HG02623 (cell line): ENCODE results near the gene MAU2.
"Not testable (repeated sequence)": the region's sequence is repeated elsewhere in the genome, so short reads cannot be mapped to it uniquely, and the experiment has no call there.

Experiments used
- ATAC-seq: cut with Tn5 transposase; IDR thresholded peaks from one replicate; pipeline ENCODE4 v1.9.1; 2021; ENCODE audit warnings: moderate library complexity; ENCODE audit not compliant: unreplicated experiment

MAU2 gene

DNA sequence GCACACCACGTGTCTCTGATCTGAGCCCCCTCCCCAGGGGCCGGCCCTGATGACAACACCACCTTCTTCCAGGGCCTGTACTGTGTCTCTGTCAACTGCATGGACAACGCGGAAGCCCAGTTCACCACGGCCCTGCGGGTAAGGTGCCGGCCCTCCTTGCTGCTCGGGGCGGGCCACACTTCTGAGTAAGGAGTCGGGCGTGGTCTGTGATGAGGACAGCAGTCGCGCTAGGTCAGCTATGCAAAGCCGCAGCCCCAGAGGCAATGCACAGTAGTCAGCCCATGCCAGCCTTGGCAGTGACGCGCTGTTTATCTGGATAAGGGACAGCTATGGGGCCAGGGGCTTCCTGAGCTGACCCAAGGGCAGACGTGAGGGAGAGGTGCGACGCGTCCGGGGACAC is 24.6 kb downstream of the MAU2 start:
- no peak for ATAC-seq

DNA sequence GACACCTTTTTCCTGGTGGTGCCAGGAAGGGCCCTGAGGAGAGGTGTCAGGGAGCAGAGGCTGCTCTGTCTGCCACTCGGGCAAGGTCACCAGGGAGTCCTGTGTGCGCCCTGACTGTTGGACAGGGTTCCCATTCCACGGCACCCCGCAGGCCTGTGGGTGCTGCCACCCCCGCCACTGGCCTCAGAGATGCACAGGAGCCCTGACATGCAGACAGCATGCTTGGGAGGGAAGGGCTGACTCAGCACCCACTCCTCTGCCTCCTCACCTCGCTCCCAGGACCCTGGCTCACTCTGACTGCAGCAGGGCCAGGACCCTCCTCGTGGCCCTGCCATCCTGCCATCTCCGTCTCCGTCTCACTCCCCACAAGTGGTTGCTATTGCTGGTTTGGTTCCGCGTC is 25.3 kb downstream of the MAU2 start:
- no peak for ATAC-seq

DNA sequence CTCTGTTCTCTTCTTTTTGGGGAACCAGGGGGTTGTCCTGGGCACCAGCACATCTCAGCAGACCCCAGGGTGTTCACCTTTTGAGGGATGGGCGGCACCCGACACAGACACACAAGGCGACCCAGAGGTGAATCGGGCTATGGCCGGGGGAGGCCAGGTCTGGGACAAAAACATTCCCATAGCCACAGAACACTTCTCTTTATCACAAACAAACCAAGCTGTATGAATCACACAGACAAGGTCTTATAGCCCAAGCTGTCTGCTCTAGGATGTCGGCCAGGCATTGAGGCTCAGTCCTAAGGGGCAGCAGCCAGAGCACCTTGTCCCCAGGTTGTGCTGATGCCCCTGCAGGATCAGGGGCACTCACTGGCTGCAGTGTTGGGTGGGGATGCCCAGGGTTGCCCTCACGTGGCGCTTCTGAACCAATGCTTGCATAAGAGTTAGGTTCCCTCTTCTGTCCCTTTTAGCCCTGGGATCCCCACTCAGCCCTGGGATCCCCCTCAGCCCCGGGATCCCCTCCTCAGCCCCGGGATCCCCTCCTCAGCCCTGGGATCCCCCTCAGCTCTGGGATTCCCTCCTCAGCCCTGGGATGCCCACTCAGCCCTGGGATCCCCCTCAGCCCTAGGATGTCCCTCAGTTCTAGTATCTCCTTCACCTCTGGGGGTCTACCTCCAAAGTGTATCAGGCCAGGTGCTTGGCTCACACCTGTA is 26.9 kb downstream of the MAU2 start:
- ATAC-seq = no peak

DNA sequence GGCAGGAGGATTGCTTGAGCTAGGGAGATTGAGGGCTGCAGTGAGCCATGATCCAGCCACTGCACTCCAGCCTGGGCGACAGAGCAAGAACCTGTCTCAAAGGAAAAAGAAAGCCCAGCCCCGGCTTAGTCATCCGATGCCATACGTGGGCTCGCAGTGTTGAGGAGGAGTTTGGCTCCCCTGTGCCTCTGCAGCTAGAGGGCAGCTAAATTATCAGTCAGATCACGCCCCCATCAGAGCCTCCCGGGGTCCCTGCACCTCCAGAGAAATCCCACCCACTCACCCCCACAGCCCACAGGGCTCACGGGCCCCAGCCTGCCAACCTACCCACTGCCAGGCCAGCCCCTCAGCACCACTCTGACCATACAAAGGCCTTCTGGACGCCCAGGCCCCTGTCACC is 27.6 kb downstream of the MAU2 start:
- no peak for ATAC-seq

DNA sequence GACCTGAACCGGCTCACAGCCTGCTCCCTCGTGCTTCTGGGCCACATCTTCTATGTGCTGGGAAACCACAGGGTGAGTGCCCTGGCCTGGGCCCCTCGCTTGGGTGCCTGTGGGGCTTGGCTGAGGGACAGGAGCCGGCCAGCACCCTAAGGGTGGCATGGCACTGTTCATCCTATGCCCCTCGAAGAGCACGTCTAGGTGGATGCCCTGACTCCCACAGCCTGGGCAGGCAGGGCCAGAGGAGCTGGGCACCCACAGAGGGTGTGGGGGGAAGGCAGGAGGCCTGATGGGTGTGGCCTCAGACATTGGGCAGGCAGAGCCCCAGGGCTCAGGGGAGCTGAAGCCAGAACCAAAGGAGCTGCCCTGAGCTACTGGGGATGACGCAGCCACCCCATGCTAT is 28.7 kb downstream of the MAU2 start:
- no peak for ATAC-seq

DNA sequence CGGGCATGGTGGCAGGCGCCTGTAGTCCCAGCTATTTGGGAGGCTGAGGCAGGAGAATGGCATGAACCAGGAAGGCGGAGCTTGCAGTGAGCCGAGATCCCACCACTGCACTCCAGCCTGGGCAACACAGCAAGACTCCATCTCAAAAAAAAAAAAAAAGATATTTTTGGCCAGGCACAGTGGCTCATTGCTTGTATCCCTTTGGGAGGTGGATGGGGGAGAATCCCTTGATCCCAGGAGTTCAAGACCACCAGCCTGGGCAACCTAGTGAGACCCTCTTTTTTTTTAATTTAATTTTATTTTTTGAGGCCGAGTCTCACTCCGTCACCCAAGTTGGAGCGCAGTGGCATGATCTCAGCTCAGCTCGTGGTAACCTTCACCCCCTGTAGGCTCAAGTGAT is 30.1 kb downstream of the MAU2 start:
- not testable (repeated sequence) for ATAC-seq

DNA sequence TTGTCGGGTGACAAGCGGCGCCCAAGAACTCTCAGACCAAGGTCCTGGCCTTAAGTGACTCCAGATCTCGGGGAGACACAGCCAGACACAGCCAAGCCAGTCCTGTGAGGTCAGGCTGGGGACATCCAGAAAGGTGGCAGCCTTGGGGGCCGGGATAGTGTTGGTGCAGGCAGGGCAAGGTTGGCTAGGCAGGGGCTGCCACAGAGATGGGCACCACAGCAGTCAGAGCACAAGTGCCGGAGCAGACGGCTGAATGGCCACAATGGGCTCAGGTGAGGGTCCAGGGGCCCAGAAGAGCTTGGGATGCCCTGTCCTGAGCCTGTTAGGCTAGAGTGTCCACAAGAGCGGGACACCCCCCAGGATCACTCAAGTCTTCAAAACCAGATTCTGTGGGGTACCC is 32.2 kb downstream of the MAU2 start:
- no peak for ATAC-seq

DNA sequence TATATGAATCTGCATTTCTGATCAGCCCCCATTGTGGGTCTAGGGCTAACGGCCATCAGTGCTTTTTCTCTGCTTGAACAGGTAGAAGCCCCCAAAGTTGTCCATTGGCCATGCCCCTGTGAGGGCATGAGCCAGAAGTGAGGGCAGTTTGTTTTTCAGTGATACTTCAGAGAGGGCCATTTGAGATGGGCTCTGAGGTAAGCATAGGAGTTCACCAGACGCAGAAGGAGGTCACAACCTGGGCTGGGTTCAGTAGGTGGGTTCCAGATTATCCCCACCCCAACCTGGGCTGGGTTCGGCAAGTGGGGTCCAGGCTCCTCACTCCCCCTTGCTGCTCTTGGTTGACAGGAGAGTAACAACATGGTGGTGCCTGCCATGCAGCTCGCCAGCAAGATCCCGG is 33.4 kb downstream of the MAU2 start:
- no peak for ATAC-seq

DNA sequence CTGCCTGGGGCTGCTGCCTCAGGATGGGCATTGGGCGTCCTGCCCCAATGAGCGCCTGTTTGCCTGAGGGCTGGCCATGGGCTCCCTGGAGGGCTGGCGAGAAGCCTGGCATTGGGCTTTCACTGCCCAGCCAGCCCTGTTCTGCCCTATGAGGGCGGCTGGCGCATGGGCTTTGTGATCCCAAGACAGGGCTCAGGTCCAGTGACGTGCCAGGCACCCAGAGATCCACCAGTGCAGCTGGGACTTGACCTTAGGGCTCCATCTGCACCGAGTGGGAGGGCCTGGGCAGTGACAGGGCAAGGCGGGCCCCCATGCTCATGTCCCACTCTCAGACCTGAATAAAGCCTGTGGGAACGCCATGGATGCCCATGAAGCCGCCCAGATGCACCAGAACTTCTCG is 34.3 kb downstream of the MAU2 start:
- no peak for ATAC-seq

DNA sequence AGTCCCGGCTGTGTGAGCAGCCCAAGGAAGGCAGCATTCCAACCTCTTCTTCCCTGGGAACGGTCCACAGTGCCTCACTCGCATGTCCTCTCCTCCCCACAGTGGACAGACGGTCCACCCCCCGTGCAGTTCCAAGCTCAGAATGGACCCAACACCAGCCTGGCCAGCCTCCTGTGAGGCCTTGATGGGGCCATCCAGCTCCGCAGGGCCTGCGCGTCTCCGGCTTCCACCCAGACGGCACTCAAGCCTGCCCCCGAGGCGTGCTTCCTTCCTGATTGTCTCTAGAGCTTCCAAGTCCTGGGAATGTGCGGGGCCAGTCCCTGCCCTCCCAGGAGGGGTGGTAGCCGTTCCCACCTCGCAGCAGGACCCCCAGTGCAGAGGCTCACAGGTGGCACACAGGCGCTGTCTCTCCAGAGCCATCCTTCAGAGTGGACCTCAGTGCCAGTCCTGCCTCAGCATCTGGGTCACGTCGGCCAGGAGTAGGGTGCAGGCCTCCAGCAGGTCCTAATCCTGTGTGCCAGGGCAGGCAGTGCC is 35.0 kb downstream of the MAU2 start:
- no peak for ATAC-seq

DNA sequence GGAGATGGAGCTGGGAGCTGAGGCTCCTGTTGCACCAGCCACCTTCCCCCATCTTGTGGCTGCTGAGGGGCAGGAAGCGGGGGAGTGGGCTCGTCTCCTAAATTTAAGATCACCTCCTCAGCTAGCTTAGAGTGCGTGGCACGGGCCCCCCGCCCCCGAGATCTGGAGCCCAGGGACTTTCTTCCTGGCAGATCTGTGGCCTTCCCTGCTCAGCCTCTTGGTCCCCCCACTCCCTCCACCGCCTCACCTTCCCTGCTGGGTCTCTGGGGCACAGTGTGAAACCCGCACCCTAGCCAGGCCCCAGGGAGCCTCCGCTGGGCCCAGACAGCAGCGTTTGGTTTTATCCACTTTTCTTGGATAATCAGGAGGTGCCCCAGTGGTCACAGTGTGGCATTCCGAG is 35.9 kb downstream of the MAU2 start:
- no peak for ATAC-seq

DNA sequence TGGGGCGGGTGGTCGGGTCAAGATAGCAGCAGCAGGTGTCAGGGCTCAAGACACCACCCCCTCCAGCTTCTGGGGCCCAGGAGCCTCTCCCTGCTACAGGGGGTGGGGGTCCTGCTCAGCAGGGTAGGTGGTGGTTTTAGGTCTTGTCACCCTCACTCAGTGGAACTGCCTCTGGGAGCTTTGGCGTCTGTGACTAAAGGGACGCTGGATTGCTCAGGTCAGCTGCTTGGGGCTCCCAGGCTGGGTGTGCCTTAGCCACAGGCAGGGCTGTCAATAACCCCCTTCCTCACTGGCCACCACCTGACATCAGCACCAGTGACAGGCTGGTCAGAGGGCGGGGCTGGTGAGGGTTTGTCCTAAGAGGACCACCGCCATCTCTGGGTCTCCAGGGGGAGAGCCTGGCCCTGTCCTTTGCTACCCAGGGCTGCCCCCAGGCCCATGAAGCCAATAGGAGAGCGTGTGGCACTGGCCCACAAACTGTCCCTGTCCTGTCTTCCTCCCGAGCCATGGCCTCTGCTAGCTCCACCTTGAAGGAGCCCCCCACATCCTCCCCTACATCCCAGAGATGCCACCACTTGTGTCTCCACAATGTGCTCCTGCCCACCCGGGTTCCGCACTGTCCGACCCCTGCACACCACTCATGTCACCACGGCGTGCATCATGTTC is 36.4 kb downstream of the MAU2 start:
- ATAC-seq = no peak

DNA sequence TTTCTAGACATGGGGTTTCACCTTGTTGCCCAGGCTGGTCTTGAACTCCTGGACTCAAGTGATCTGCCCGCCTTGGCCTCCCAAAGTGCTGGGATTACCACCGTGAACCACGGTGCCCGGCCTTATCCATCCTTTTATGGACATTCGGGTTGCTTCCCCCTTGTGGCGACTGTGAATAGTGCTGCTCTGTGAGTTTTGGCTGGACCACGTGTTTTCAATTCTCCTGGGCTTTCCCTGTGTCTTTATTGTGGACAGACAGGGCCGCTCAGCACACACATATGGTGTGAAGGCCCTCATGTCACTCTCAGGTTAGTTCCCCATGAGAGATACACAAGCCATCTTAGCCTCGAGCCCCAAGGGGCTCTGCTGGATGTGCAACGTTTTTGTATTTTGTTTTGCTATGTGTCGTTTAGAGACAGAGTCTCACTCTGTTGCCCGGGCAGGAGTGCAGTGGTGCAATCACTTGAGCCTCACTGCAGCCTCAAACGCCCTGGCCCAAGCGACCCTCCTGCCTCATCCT is 40.5 kb downstream of the MAU2 start:
- peak; percentile 54 for ATAC-seq

DNA sequence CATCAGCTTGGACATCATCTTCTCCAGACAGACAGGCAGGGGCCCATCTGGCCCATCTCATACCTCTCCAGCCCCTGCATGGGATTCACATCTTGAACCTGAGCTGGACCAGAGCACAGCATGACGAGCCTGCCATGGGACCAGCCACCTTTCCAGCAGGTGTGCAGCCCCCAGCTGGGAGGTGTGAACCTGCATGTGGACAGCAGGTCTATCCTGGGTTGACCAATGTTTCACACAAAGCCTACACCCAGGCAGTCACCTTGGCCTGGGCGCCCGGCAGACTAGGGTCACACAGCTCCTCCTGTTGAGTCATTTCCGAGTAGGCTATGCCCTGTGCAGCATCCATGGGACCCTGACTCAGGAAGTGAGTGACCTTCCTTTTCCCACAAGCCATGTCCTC is 41.4 kb downstream of the MAU2 start:
- no peak for ATAC-seq

DNA sequence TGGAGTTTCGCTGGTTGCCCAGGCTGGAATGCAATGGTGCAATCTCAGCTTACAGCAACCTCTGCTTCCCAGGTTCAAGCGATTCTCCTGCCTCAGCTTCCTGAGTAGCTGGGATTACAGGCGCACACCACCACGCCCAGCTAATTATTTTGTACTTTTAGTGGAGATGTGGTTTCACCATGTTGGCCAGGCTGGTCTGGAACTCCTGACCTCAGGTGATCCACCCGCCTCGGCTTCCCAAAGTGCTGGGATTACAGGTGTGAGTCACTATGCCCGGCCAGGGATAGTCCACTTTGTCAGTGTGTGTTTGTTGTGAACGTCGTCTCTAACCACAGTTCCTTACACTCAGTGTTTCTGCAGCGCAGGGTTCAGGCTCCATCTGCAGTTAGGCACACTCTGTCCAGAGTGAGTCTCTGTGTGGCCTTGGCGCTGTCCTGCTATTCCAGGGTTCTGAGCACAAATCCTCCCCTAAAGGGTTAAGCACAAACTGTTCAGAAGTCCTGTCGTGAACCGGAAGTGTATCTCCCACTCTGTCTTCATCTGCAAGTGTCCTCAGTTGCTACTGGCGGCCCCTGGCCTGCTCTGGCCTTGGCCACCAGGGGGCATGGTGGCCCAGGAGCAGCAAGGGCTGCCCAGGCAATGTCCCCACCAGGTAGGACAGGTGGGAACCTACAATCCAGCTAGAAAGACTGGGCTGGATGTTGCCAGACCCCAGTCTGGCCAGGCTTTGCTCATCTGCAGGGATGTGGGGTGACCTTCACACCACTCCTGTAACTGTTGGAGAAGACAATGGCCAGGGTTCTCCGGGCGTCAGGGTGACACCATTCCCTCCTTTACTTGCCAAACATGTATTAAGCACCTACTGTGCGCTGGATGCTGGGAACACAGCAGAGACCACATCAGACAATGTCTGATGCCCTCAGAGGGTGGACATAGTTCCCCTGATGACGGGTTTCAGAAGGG is 46.1 kb downstream of the MAU2 start:
- ATAC-seq = peak; percentile 70

DNA sequence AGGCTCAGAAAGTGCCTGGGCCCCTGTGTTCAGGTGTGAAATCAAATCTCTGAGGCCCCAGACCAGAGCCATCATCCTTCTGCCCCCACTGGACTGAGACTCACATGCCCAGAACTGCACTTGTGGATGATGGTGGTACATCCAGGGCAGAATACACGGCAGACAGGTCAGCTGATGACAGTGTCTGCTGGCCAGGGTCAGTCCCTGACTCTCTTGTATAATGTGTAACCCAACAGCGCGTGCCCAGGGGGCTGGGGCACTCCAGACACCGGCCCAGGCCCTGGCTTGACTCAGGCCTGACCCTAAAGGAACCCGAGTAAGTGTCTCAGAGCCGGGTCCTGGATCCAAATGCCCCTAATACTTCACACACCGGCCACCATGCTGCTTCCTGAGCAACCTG is 47.5 kb downstream of the MAU2 start:
- ATAC-seq = no peak

DNA sequence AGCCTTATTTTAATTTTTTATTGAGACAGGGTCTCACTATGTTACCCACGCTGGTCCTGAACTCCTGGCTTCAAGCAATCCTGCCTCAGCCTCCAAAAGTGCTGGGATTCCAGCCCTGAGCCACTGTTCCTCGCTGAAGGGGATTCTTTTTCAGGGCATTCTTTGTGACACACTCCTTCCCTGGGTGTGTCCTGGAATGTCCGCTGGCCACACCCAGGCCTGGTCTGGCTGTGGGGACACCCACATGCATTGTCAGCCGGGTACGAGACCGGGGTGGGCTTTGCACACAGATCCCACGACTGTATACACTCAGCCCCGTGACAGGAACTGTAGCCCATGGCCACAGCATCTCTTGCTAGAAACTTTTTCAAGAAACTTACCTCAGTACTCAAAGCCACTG is 50.4 kb downstream of the MAU2 start:
- no peak for ATAC-seq

DNA sequence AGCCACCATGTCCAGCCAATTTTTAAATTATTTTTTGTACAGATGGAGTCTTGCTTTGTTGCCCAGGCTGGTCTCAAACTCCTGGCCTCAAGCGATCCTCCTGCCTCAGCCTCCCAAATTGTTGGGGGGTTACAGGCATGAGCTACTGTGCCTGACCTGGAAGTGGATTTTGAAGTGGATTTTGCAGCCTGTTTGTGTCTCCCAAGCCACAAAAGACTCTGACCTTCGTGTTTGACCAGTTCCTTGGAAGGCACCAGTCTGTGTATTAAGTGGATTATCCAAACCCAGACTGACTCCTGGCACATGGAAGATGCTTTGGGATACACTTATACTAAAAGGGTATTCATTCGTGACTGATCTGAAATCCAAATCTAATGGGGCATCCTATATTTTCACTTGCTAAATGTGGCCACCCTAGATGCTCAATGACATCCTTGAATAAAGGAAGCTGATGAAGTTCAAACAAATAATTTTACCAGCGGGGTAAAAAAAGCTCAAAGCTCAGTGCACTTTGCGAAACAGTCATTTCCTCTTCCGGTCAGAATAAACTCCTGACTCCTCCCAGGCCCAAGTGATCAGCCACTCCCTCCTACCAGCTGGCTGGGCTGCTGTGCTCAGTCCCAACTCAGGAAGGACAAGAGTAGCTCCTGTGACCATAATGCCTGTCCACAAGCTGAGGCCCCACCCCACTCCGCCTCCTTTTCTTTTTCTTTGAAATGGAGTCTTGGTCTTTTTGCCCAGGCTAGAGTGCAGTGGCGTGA is 52.2 kb downstream of the MAU2 start:
- peak; percentile 79 for ATAC-seq

DNA sequence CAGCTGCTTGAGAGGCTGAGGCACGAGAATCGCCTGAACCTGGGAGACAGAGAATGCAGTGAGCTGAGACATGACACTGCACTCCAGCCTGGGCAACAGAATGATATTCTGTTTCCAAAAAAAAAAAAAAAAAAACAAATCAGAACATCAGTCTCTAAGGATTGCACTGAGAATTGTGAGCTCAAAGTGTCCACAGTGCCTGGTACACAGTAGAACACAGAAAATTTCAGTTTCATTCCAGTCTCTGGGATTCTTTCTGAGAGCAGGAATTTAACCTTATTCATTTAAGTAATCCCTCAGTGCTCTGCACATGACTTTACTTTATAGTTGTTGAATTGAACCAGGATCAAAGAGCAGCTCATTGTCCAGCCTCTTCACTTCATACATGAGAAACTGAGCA is 58.9 kb downstream of the MAU2 start:
- ATAC-seq = no peak

DNA sequence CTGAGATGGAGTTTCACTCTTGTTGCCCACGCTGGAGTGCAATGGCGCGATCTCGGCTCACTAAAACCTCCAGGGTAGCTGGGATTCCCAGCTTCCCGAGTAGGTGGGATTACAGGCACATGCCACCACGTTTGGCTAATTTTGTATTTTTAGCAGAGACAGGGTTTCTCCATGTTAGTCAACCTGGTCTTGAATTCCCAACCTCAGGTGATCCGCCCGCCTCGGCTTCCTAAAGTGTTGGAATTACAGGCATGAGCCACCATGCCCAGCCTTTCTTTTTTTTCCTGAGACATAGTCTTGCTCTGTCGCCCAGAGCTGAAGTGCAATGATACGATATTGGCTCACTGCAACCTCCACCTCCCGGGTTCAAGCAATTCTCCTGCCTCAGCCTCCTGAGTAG is 59.7 kb downstream of the MAU2 start:
- ATAC-seq = not testable (repeated sequence)
